ENCODE data around the gene RNF17.
"Not testable (repeated sequence)": the region's sequence is repeated elsewhere in the genome, so short reads cannot be mapped to it uniquely, and the experiment has no call there.

The RNF17 gene

DNA sequence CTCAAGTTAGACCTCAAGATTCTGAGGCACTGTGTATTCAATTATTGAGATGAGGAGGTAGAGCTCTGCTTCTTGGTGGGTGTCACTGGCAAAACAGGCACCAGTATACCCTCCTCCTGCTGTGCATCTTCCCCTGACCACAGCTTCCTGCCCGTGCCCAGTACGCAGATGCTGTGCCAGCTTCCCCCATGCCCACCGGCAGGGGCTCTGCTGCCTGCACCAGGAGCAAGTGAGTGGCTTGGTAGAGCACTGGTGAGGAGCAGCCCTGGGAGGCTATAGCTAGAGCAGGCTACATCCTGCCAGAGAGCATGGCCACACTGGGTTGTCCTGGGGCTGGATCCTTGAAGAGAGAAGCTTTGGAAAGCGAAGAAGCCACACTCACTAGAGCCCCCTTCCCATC, 21.0 kb upstream of the RNF17 start:
- peak; percentile 36 for DNase-seq

- no peak for DNase-seq
Observed at GRCh38 chr13:24744247-24744646, 19.7 kb upstream of the RNF17 start.

- no peak for DNase-seq
Observed at GRCh38 chr13:24745516-24745860, 18.5 kb upstream of the RNF17 start.

GRCh38 chr13:24745861-24746617, 17.9 kb upstream of the RNF17 start:
- DNase-seq, result peak; percentile 39

DNA sequence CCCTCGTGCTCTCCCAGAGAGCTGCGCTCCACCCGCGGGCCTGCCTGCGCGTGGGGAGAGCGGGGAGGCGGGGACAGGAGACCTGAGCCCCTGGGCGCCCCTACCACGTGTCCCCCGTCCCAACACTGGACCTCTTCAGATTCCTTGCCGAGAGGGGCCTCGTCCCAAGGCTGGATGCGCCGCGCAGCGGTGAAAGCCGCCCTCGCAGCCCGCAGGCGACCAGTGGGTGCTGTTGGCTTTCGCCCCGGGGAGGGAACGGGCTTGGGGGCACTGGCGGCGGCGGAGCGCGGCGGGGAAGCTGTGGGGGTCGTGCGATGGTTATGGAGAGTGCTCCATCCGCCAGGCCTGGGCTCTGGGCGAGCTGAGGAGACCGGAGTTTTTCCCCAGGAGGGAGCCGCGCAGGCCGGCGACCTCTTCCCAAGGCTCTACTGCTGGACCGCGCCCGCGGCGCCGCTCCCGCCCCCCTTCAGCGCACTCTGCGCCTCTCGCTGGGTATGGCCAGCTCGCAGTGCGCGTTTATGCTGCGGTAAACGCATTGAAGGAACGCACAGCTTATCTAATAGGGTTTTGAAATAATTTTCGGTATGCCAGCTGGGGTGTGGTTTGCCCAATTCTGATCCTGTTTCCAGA, 17.2 kb upstream of the RNF17 start:
- DNase-seq, result peak; percentile 58

DNA sequence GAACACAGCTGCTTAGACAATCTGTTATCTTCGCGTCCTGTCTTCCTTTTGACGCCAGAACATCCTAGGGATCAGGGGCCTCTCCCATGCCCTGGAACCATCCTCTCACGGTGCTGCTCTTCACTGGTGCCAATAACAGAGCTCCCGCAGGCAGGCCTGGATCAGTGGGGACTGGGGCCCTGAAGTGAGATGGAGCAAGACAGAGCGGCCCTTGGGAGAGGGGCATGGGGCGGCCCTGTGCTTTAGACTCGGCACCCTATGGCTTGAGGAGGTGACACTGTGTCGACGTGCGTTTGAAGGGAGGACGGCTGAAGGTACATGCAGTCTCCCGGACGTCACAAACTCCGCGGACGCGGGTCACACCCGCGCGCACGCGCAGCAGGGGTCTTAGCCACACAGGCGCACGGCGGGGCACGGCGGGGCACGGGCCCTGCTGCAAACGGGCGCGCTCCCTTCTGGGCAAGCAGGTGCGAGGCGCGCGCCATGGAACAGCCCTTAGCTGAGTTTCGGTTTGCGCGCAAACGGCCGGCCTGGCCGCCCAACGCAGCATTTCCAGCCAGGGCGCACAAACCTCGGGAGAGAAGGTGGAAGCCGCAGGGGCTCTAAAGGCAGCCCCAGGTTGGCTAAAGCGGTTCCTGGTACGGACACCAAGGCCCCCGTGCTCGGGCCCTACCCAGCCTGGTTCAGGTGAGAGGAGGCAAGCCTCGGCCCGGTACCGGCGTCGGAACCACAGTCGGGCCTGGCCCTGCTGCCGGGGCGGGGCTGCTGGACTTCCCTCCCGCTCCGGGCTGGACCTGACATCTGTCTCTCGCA, 16.5 kb upstream of the RNF17 start:
- DNase-seq, result peak; percentile 54

- DNase-seq, result no peak
Observed at GRCh38 chr13:24748061-24748400, 15.9 kb upstream of the RNF17 start.

- no peak for DNase-seq
Observed at GRCh38 chr13:24759197-24759596, 4.8 kb upstream of the RNF17 start.

GRCh38 chr13:24764276-24764630, 284 bp downstream of the RNF17 start:
- no peak for DNase-seq

- no peak for DNase-seq
Observed at GRCh38 chr13:24777171-24777570, 13.2 kb downstream of the RNF17 start.

DNA sequence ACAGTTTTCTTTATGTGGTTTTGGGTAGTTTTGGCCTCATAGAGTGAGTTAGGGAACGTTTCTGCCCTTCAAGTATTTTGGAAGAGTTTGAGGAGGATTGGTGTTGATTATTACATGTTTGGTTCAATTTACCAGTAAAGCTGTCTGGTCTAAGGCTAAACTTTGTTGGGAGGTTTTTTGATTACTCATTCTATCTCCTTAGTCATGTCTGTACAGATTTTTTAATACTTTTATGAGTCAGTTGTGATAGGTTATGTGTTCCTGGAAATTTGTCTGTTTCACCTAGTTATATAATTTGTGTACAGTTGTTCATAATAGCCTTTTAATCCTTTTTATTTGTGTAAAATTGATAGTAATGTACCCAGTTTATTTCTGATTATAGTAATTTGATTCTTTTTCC, 20.4 kb downstream of the RNF17 start:
- no peak for DNase-seq

DNA sequence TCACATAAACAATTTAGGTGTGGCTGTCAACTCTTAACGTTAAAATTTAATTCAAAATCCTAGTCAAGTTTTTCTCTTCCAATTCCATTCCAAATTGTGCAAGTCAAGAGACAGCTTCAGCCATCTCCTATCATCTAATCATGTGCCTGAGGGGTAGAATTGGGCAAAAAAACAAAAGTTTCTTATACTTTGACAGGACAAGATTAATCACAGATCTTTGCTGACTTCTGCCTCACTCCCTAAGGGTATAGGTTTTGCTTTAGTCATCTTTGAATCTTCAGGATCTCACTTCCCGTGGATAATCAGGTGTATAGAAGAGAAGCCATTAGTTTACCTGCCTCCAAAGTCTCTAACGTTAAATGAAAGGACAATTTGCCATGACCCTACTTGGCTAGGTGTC, 24.6 kb downstream of the RNF17 start:
- DNase-seq, result no peak

- no peak for DNase-seq
Observed at GRCh38 chr13:24802074-24802473, 38.1 kb downstream of the RNF17 start.

DNA sequence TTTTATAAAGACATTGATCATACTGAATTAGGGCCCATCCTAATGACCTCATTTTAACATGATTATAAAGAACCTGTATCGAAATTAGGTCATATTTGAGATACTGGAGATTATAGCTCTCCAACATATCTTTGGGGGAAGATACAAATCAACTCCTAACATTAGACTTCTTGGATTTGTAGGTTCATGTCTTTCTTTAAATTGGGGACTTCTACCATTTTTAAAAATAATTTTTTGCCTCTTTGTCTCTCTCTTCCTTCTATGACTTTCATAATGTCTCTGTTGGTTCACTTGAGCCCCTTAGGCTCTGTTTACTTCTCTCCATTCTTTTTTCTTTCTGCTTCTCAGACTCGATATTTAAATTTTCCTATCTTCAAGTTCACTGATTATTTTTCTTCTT, 57.2 kb downstream of the RNF17 start:
- no peak for DNase-seq

- no peak for DNase-seq
Observed at GRCh38 chr13:24822640-24823039, 58.7 kb downstream of the RNF17 start.

- not testable (repeated sequence) for DNase-seq
Observed at GRCh38 chr13:24823122-24823710, 59.2 kb downstream of the RNF17 start.

DNA sequence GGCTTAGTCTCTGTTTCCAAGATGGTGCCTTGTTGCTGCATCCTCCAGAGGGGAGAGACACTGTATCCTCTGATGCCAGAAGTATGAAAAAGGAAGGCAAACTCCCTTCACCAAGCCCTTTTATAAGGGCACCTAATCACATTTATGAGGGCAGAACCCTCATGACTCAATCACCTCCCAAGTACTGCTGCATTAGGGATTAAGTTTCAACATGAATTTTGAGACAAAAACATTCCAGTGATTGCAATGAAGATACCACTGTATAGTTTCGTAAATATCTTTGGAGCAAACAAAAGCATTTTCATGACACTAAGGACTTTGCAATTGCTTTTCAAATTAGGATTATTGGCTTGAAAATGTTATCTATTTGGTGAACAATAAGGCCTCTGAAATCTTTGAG, 63.8 kb downstream of the RNF17 start:
- no peak for DNase-seq

GRCh38 chr13:24834902-24835510, 71.0 kb downstream of the RNF17 start:
- peak; percentile 66 for DNase-seq

DNA sequence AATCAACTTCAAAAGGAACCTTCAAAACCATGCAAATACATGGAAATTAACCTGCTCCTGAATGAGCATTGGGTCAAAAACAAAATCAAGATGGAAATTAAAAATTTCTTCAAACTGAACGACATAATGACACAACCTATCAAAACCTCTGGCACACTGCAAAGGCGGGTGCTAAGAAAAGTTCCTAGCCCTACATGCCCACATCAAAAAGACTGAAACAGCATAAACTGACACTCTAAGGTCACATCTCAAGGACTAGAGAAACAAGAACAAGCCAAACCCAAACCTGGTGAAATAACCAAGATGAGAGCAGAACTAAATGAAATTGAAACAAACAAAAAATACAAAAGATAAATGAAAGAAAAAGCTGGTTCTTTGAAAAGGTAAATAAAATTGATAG, 73.6 kb downstream of the RNF17 start:
- not testable (repeated sequence) for DNase-seq

GRCh38 chr13:24842549-24843274, 78.7 kb downstream of the RNF17 start:
- peak; percentile 32 for DNase-seq

GRCh38 chr13:24851546-24851945, 87.6 kb downstream of the RNF17 start:
- DNase-seq, result no peak

DNA sequence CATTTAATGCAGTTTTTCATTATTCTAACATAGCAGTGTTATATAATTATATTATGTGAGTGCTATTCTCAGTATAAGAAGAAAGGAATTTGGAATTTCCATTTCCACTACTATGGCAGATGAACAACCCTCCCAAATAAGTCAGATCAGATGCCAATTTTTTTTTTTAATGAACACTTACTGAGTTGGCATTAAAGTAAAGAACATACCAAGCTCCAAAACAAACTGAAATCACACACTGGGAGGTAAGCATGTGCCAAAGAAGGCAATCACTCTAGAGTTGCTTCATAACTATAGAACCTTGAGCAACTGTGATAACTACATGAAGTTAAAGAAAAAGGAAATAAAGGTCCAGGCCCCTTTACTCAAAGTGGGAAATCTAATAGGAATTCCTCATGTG, 90.3 kb downstream of the RNF17 start:
- no peak for DNase-seq

- DNase-seq, result no peak
Observed at GRCh38 chr13:24858953-24859352, 95.0 kb downstream of the RNF17 start.

All from hematopoietic multipotent progenitor cell treated with erythropoietin and hydrocortisone succinate and interleukin-3 and kit ligand, for 4 days (in vitro differentiated cells).